GM13976 (cell line): Measurements from ENCODE around the gene BIRC2.
"Not testable (repeated sequence)": the region's sequence is repeated elsewhere in the genome, so short reads cannot be mapped to it uniquely, and the experiment has no call there.

Experiments
- DNase-seq: peaks from one replicate; pipeline ENCODE4 v3.0.0; 2012; ENCODE audit warnings: low spot score
- in situ Hi-C: fragments of 300-500 bp; cut with MboI; formaldehyde crosslinking; loops from one replicate; pipeline ENCODE4 v1.12.0; 2022; ENCODE audit warnings: low sequenced_read_pairs, mixed read lengths, inconsistent platforms; ENCODE audit not compliant: unreplicated experiment
- TF ChIP-seq, protein P1 (sequence below): IDR thresholded peaks from 2 replicates; pipeline ENCODE4 v1.5.1; 2012; ENCODE audit warnings: borderline replicate concordance, mild to moderate bottlenecking; ENCODE audit not compliant: insufficient read depth; ENCODE audit errors: extremely low read depth, missing control alignments, control extremely low read depth

Gene BIRC2

DNA sequence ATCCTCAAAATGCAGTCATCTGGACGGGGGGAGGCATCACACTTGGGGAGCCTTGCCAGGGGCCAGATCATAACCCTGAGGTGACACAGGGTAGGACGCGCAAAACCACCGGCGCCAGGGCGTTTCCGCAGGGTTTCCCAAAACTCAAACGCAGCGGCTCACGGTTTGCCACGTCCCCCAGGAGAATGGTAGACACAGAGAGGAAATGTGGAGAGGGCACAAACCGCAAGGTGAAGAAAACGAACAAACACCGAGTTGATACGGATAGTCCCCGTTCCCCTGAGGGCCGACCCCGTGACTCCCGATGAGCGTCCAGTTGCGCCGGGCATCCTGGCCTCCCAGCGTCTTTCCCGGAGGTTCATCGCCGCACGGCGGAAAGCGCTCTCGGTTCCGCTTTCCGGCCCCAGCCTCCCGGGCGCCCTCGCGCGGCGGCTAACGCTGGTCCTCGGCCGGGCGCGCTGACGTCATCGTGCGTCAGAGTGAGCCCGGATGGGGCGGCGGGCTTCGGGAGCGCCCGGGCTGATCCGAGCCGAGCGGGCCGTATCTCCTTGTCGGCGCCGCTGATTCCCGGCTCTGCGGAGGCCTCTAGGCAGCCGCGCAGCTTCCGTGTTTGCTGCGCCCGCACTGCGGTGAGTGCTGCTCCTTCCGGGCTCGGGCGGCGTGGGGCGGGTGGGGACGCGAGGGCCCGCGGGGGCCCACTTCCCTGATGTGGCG, at the start of gene BIRC2:
Gene BIRC2 (plus strand): TSS at position 467 of the 714 bp plus-strand sequence. CDS start 2,641 bp downstream, outside the sequence.
- TF ChIP-seq, protein P1, sequence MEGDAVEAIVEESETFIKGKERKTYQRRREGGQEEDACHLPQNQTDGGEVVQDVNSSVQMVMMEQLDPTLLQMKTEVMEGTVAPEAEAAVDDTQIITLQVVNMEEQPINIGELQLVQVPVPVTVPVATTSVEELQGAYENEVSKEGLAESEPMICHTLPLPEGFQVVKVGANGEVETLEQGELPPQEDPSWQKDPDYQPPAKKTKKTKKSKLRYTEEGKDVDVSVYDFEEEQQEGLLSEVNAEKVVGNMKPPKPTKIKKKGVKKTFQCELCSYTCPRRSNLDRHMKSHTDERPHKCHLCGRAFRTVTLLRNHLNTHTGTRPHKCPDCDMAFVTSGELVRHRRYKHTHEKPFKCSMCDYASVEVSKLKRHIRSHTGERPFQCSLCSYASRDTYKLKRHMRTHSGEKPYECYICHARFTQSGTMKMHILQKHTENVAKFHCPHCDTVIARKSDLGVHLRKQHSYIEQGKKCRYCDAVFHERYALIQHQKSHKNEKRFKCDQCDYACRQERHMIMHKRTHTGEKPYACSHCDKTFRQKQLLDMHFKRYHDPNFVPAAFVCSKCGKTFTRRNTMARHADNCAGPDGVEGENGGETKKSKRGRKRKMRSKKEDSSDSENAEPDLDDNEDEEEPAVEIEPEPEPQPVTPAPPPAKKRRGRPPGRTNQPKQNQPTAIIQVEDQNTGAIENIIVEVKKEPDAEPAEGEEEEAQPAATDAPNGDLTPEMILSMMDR: peak; percentile 98
- in situ Hi-C loops: no loop called here

DNA sequence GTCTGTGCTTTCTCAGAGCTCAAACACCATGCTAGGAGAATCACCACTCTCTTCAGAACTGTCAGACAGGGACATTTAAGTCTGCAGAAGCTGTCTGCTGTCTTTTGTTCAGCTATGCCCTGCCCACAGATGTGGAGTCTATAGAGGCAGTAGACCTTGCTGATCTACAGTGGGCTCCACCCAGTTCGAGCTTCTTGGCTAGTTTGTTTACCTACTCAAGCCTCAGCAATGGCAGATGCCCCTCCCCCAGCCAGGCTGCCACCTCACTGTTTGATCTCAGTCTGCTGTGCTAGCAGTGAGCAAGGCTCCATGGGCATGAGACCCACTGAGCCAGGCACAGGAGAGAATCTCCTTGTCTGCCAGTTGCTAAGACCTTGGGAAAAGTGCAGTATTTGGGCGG, 46.2 kb upstream of the BIRC2 start:
- DNase-seq, in situ Hi-C loops: not testable (repeated sequence)

More for the DNA sequence above, at the start of gene BIRC2:
- DNase-seq: peak; percentile 90

GRCh38 chr11:102302241-102302640, 44.8 kb upstream of the BIRC2 start:
- TF ChIP-seq, protein P1: no peak
- DNase-seq: no peak
- in situ Hi-C loops: no loop called here

DNA sequence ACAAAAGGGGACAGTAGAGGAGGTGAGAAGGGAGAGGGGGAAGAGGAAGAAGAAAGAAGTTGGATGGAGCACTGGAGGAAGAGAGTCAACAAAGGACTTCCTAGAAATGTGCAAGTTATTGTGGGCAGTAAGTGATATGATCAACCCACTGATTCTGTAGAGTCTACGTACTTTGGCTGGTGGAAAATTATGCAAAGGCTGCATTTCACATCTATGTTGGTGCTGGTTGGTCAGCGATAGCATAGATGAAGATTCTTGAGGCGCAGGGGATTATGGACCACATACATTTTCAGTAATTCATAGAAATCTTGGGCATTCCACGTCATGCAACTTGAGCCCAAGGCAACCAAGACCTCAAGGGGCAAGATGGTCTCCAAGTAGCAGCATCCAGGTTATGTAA, 42.3 kb upstream of the BIRC2 start:
- in situ Hi-C loops: no loop called here
- no peak for DNase-seq
- TF ChIP-seq, protein P1: no peak

GRCh38 chr11:102305352-102306047, 41.5 kb upstream of the BIRC2 start:
- TF ChIP-seq, protein P1: no peak
- DNase-seq: no peak
- in situ Hi-C loops: no loop called here

- TF ChIP-seq, protein P1: no peak
- in situ Hi-C loops: no loop called here
- DNase-seq: no peak
Measured at GRCh38 chr11:102306048-102306597, 40.9 kb upstream of the BIRC2 start.
